HG03159 (cell line): ENCODE measurements around the gene IRX2.

Experiments
- ATAC-seq: cut with Tn5 transposase; IDR thresholded peaks from one replicate; pipeline ENCODE4 v1.9.1; 2021; ENCODE audit warnings: mild to moderate bottlenecking, moderate library complexity; ENCODE audit not compliant: unreplicated experiment

IRX2 gene

DNA sequence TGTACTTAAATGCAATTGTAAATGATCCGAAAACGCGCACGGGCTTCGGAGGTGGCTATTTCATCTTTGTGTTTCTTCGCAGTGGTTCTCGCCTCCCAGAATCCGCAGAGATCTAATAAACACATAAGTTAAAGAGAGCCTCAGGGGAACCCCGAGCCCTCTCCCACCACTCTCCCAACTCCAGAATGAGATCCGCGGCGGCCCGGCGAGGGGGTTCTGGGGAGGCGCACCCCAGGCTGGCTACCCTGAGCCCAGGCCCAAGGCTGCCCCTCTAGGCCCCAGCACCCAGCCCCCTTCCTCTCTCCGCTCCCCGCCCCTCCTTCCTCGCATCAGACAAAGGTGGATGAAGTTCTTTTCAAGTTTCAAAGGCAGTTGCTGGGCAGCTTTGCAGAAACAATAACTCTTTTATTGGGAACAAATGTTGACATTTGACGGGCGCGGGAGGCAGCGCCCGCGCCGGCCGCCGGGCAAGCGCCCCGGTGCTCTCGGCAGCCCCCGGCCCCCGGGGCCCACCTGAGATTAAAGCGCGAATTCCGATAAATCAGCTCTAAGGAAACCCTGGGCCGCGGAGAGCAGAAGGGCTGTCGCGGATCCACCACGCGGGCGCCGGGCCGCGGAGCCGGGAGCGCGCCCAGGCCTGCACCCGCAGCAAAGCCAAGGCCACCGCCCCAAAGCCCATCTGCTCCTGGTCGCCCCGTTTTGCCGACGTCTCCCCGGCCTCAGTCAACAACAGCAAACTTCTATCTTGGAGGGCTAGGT, 8.4 kb downstream of the IRX2 start:
- ATAC-seq = no peak

- no peak for ATAC-seq
Measured at GRCh38 chr5:2741956-2742355, 9.5 kb downstream of the IRX2 start.

- ATAC-seq = no peak
Measured at GRCh38 chr5:2740876-2741555, 10.5 kb downstream of the IRX2 start.

GRCh38 chr5:2740051-2740875, 11.2 kb downstream of the IRX2 start:
- no peak for ATAC-seq

- ATAC-seq = no peak
Measured at GRCh38 chr5:2739360-2740050, 12.0 kb downstream of the IRX2 start.

- no peak for ATAC-seq
Measured at GRCh38 chr5:2738700-2739359, 12.6 kb downstream of the IRX2 start.

GRCh38 chr5:2738156-2738699, 13.2 kb downstream of the IRX2 start:
- ATAC-seq = no peak

GRCh38 chr5:2737273-2738155, 14.0 kb downstream of the IRX2 start:
- no peak for ATAC-seq

- no peak for ATAC-seq
Measured at GRCh38 chr5:2736872-2737271, 14.6 kb downstream of the IRX2 start.

- ATAC-seq = no peak
Measured at GRCh38 chr5:2735996-2736395, 15.5 kb downstream of the IRX2 start.

DNA sequence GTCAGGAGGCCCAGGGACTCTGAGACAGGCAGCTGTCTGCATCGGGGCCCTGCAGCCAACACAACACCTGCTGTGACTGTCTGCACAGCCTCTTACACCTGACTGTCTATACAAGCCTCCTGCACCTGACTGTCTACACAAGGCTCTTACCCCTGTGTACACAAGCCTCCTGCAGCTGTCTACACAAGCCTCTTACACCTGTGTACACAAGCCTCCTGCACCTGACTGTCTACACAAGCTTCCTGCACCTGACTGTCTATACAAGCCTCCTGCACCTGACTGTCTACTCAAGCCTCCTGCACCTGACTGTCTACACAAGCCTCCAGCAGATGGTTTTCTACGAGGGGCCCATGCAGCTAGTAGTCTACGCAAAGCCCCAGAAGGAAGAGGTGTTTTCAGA, 18.6 kb downstream of the IRX2 start:
- ATAC-seq = no peak

GRCh38 chr5:2732004-2732403, 19.5 kb downstream of the IRX2 start:
- no peak for ATAC-seq

- ATAC-seq = no peak
Measured at GRCh38 chr5:2729189-2729588, 22.3 kb downstream of the IRX2 start.

GRCh38 chr5:2727550-2727949, 23.9 kb downstream of the IRX2 start:
- ATAC-seq = no peak

- no peak for ATAC-seq
Measured at GRCh38 chr5:2725980-2726765, 25.3 kb downstream of the IRX2 start.

GRCh38 chr5:2724831-2725230, 26.6 kb downstream of the IRX2 start:
- ATAC-seq = no peak

DNA sequence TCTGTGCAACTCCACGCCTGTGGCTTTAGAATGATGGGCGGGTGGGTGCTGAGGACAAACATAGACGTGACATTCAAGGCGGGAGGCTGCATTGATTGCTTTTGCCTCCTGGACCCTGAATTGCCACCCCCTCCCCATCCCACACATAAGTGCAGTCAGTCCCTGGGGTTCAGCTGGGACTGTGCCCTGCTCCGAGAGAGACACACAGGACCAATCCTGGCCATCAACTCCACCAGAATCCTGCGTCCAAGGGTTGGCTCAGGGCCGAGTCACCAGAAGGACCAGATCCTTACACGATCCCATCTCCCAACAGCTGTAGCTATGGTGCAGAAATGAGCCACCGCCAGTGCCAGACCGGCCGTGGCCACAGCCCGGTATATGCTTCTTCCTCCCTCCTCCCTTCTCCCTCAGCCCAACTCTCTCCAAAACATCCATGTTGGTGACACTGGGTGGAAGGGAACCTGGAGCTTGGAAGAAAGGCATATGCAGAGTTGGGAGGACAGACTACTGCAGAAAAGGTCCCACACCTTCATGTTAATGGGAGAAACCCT, 27.4 kb downstream of the IRX2 start:
- ATAC-seq = no peak

DNA sequence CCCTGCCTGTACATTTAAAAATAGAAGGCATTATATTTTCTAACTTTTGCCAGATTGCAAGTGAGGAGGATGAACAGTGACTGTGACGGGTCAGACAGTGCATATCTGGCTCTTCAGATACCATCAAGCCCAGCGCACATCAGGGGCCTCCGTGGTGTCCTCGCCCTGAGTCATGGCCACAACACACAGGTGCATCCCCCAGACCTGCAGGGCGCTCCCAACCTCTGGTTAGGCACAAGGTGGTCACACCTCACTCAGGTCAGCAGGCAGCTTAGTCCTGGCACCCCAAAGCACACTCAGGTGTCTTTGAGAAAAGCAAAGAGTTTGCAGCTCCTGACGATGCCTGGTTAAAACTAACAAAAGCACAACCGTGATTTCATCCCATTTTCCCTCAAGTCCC, 28.6 kb downstream of the IRX2 start:
- no peak for ATAC-seq
